Stimulated activated CD8-positive, alpha-beta memory T cell treated with anti-CD3 and anti-CD28 coated beads, Interleukin-12 subunit alpha, Interleukin-12 subunit beta, amount 100 ng/mL, for 4 hours (primary cell): Measurements from ENCODE around the gene ITGAV.

Experiments
- DNase-seq: peaks from one replicate; pipeline ENCODE4 v3.0.0-alpha.2; 2020; ENCODE audit warnings: low read depth

ITGAV gene

DNA sequence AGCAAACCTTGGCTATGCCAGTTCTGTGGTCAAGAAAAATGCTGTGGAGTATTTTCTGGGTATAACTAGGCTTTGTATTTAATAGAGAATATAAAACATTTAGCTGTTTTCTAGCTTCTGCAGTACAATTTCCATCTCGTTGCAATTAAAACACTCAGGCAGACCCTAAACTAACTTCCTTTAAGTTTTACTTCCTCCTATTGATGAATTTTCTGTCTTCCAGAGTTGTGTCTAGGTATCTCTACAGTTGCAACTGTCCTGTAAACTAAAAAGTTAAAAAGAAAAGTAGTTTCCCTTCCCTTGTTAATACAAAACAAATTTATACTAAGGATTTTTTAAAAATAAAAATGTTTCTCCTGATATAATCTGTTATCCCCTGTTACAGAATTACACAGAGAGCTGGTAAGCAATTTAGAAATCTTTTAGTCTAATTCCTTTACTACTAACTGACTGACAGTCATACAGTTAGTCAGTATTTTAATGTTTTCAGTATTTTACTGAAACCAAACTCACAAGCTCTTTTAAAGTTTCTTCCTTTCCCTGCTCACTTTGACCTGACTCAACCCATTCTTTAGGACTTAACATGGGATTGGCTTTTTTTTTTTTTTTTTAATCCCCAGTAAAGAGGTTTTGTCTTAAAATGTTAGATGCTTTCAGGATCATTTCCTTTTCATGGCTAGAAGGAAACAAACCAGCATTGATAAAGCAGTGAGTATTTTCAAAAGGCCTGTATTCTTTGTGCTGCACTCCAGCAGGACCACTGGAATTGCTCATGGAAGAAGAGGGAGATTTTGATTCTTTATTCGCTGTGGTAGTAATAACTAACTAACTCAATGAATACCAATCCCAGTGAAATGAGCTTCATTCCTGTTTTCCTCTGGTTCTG lies 22.9 kb downstream of the ITGAV start:
- no peak for DNase-seq

DNA sequence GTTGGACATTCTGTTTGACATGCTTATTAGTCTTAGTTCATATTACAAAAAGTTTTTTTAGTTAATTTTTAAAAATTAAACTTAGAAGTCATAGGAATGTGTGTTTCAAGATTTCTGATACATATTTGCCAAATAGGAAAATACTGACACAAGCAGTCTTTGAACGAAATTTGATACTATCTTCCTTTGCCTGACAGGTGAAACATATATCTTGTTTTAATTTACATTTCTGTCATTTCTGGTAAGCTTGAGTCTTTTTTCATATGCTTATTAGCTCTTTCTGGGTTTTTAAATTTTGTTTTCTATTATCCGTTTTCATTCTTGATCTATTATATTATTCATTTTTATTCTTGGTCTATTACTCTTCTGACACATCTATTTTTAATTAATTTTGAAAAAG lies 24.5 kb downstream of the ITGAV start:
- no peak for DNase-seq

DNA sequence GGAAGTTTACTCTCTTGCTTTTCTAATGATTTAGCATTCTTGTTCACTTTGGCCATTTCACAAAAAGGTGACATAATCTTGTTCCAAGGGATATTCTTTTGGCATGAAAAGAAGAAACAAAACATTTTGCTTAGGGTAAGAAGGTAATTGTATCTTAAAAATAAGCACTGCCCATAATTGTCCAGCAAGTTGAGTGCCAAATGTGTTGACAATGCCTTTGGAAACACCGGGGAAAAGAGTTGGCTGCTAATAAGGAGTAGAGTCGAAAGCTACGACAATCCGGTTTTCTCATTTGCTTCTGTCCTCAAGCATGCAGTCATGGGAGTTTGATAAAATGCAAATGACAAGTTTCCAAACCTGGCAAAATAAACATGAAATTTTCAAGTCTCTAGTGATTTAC lies 27.3 kb downstream of the ITGAV start:
- no peak for DNase-seq

DNA sequence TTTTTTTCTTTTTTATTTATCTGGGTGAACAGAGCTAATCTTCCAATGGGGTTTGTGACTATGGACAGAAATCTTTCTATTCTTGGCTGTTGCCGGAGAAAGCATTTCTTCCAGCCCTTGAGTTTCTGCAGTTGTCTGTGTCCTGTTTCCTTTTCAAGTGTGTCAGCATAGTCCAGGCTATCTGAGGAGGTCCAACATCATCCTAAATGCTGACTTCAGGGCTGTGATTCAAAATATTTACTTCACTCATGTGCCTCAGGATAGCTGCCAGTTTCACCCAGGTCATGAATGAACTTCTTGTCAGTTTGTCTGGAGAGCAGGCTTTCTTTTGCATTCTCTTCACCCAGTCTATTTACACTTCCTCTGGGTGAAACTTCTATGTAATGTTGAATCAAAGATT lies 27.9 kb downstream of the ITGAV start:
- DNase-seq, result no peak

DNA sequence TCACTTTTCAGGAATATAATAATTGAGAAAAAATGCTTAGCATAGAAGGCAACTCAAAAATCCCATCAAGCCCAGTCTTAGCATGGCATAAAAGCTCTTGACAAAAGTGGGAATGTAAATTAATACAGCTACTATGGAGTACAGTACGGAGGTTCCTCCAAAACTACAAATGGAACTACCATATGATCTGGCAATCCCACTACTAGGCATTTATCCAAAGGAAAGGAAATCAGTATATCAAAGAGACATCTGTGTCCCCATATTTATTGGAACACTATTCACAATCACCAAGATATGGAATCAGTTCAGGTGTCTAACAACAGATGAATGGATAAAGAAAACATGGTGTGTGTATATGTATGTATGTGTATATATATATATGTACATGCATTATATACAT lies 28.8 kb downstream of the ITGAV start:
- no peak for DNase-seq

DNA sequence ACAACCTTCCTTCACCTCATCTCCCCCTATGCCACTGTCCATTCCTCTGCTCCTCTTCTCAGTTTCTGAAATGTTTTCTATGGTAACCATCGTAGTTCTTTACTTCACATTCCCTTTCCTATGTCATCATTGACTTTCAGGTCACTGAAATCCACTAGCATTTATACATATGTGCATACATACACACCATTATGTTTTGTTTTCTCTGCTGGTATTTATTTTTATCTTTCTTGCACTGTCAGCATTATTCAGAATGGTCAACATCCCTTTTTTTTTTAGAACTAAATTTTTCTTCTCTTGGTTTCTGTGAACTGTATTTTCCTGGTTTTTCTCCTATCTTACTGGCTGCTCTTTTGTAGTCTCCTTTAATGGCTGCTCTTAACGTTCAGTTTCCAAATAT lies 33.2 kb downstream of the ITGAV start:
- no peak for DNase-seq

DNA sequence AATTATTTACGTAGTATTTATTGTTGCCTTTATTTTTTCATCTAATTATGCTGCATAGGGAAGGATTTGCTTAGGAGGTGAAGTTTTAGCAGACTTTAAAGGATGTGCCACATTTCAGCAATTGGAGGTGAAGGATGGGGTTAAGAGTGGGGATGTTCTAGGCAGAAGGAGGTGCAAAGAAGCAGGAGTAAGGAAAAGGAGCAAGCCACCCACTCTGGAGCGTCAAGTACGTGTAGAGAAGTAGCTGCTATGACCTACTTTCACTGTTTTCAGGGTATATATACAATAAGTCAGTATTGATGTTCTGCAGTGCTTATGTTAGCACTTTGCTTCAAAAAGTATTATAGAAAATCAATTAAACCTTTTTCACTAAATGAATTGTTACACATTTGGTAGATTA lies 34.4 kb downstream of the ITGAV start:
- DNase-seq, result no peak

DNA sequence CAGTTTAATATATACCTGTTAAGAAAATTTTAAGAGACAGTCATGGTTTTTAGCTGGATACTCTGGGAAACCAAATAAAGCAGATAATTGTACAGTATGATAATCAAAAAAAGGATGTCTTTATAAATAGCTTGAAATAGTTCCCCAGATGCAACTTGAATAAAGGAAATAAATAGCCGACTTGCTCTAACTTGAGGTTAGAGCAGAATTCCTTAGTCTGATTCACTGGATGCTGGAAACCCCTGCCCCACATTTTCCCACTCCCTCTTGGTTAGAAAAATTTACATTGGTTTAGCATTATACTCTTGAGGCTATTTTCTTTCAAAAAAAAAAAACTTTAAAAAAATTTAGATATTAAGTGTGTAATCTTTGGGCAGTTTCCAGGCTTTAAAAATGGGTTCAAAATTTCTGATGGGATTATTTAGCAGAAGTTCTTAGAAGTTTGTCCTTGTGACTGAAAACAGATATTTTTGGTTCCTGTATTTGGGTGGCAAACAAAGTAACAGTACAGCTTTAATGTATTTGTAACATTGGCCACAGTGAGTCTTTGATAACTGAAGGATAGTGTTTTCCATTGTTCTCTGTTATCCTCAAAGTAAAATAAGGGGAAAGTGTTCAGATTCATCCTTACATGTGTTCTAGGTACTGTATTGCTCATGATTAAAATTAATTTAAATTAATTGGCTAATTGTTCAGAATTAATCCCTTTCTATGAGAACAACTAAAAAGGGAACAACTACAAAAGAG lies 39.6 kb downstream of the ITGAV start:
- no peak for DNase-seq

DNA sequence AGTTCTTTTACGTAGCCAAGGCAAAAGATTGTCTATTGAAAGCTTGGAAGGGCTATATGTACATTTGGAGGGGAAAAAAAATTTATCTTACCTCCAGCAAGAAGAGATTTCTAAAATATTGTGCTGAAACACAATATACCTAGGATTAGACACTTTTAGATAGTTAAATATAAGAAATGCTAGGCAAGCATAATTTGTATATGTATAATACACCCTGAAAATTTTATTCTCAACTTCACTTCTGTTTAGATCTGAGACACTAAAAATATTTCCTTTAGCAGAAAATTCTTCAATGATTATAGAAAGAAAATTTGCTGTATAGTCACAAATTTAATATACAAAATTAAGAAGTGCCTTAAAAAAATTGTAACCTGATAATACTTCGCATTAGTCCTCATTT lies 42.6 kb downstream of the ITGAV start:
- no peak for DNase-seq

DNA sequence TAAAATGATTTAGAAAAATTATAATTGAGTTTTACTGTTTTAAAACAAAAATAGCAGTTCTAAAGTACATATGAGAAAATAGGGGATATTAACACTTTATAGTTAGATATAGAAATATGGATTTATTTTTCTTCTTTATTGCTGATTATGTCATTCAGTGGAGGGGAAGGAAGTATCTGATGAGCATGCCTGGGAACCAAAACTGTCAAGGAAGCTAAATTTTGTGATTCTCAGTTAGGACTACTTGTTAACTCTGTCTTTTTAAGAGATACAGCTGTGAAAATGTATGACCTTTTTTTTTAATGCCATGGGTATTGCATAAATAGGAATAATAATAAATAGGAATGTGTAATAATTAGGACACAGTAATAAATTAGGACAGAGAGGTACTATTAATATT lies 44.8 kb downstream of the ITGAV start:
- DNase-seq, result no peak

DNA sequence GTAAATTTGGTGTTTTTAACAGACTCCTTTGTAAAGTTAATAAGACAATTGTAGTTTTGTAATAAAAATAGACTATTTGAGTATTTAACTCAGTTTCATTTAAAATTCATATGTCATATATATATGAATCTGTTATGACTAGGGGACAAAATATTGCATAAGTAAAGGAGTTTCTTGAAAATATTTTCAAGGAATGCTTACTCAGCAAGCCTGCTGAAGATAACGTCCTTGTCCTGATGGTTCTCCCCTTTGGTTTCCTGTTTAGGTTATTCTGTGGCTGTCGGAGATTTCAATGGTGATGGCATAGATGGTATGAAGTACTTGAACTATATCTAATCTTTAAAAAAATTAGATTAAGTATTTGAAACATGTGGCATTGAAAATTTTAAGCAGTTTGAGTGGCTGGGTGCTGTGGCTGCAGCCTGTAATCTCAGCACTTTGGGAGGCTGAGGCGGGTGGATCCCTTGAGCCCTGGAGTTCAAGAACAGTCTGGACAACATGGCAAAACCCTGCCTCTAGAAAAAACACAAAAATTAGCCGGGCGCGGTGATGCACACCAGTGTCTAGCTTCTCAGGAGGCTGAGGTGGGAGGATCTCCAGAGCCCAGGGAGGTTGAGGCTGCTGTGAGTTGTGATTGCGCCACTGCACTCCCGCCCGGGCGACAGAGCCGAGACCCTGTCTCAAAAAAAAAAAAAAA lies 47.1 kb downstream of the ITGAV start:
- no peak for DNase-seq

DNA sequence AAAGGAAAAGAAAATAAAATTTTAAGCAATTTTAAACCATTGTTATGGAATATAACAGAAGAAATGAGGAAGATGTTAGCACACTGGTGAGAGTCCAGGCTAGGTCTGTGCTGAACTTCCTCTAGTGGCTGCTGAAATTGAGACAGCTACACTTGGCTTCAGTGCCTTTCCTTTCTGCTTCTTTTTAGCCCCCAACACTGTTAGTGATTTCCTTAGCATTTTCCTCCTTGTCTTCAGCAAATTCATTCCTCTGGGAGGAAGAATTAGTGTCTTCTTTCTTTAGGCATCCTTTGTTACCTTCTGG lies 47.6 kb downstream of the ITGAV start:
- DNase-seq, result no peak

DNA sequence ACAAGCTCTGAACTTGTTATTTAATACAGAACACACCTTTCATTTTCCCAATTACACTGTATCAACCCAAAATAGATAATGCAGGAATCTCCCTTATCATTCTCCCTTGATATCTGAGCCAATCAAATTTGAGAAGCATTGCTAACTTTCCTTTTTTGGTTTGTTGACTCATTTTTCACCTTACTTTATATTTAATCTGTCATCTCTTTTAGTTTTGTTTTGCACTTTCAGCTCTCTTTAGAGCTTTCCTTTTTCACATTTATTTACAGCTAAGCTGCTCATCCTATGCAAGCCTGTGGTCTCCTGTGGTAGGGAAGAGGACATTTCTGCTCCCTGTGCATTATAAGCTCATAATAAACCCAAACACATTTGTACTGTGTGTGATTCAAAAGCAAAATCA lies 50.1 kb downstream of the ITGAV start:
- DNase-seq, result no peak

DNA sequence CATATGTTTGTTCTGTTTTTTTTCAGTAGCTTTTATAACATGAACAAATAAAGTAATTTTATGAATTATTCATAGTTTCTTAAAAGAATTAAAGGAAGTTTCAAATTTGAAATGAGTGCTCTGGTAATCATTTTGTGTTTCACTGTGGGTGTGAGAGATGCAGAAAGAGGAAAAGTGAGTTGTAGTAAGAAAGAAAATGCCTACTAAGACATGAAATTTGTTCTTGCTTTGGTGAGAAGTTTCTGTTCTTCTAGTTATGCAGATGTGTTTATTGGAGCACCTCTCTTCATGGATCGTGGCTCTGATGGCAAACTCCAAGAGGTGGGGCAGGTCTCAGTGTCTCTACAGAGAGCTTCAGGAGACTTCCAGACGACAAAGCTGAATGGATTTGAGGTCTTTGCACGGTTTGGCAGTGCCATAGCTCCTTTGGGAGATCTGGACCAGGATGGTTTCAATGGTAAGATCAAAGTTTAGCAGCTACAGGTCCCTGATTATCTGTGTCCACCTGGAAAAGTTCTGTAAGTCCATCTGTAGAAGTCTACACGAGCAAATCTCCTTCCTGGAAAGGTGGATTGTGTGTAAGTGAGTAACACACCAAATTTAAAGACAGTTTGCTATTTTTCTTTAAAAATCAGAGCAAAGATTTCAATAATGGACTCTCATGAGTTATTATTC lies 51.4 kb downstream of the ITGAV start:
- no peak for DNase-seq

DNA sequence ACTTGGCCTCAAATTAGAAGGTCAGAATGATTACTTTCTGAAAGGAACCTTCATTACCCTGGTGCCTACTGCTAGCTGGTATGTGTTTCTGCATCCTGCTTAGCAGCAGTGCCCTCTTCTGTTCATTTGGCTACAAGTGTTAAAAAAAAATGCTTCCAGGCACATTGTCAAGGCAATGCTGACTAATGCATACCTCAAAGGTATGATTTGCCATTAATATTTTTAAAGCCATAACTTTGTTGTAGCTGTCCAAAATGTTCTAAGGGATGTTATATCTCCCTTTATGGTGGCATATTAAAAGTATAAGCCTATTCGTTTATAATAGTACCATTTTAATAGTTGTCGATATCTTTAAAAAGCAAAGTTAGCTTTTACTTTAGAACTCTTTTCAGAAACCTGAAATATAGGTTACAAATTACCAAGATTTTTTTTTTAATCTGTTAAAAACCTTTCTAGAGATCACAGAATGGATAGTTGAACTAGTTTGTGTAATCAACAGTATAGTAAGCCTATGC lies 52.0 kb downstream of the ITGAV start:
- DNase-seq, result no peak

DNA sequence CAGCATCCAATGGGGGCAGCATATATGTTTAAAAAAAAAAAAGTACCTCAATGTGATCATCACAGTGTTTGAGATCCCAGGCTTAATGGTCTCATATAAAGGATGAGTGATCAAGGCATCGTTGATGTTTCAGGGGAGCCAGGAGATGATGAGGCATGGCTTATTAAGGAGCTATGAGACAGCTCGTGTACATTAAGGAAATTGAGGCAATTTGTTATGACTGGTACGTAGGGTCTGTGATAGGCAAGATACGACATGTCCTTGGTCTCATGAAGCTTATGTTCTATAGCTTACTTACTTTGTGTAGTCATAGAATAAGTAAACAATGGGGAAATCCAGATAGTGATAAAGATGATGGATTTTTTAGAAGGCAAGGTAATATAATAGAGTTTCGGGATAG lies 54.9 kb downstream of the ITGAV start:
- DNase-seq, result no peak

DNA sequence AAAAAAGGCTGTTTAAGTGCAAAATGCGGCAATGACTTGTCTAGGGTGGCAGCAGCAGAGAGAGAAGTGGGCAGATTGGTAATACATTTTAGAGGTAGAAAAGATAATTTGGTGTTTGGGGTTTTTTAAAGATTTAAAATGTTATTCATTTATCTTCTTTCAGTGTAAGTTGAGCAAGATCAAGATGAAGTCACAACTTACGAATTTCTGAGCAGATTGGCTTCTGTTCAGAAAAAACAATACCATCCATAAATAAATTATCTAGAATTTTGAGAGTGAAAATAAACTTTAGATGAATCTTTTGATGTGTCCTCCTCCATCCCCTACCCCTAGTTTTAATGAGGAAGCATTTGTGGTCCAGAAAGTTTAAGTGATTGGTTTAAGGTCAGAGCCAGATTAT lies 56.1 kb downstream of the ITGAV start:
- no peak for DNase-seq

DNA sequence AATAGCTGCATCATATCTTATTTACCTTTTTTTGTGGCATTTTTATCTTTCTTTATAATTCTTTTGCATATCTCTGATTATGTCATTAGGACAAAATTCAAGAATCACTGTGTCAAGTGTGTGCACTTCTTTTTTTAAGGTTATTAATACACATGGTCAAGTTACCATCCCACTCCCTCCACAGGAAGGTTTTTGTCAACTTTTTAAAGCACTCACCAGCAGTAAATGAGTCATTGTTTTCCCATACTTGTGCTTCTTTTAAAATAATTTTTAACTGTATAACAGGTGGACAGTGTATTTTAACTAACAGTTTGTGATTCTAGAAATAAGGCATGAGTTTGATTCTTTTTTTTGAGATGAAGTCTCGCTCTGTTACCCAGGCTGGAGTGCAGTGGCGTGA lies 58.3 kb downstream of the ITGAV start:
- DNase-seq, result no peak

DNA sequence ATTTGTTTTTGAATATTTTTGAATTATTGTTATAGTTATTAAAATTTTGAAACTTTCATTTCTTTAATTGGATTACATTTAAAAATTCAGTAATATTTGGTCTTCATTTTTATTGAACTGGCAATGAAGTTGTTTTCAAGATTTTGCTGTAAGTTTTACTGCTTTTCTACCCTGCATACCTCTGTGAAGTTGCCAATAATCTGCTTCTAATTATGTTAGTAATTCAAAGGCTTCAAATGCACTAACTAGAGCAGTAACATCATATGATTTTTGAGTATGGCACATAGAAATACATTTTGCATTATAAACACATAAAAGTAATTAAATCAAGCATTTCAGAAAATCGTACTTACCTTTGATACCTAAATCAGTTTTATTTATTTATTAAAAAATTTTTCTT lies 63.7 kb downstream of the ITGAV start:
- DNase-seq, result no peak

DNA sequence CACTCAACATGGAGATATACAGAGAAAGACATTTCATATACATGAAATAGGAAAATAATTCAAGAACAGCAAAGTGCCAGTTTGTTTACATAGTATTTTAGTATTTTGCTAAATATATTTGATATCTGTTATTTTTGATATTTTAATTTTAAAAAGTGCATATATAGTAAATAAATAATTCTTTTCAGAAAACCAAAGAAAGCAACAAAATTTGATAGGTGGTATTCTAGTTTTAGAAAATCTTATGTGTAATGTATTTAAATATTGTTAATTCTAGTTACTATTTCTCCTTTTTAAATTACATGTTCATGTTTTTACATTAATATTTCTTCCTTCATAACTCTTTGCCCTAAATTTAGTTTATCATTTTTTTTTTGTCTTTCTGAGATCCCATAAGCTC lies 69.5 kb downstream of the ITGAV start:
- no peak for DNase-seq

DNA sequence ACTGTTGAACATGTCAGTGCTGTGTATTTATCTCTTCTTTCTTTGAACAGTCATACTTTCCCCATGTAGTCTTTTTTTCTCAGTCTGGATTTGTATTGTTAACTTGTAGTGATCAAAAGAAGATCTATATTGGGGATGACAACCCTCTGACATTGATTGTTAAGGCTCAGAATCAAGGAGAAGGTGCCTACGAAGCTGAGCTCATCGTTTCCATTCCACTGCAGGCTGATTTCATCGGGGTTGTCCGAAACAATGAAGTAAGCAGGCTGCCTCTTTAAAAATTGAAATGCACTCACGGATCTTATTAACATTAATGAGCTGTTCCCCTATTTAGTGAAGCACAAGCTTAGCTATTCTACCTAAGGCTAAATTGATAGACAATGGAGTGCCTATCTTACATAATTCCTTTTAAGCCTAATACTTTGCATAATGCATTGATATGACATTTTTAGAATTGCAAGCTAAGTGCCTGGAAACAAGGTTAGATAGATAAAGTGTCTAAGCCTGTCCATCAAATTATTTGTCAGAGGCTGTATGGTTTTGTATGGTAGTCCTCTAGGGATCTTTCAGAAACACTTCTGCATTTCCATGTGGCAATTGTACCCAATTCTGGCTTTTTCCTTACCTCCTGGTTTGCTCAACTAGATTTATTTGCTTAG lies 74.7 kb downstream of the ITGAV start:
- DNase-seq, result no peak

DNA sequence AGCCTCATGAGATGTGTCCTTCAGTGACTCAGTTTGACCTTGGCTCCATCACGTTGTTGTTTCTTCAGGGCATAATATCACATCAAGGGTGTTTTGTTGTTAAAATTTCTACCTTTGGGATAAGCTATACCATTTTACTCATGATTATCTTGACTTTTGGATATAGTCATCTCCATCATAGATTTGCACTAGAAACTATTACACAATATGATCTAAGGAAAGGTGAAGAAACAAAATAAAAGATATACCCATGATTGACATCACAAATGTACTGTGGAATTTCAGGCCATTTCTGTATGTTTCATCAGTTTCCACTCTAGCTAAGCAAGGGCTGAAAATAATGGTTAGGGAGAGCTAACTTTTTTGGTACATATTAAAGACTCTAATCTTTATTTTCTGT lies 79.3 kb downstream of the ITGAV start:
- no peak for DNase-seq
